SW480 (cell line): ENCODE results near the gene ZNRF3.
A peak's percentile ranks its signal among the peaks of the same experiment; 100 is the strongest.

ENCODE experiments used
- DNase-seq: peaks from one replicate; pipeline ENCODE4 v3.0.0-alpha.2; 2016; ENCODE audit warnings: low spot score

Gene ZNRF3

GRCh38 chr22:28953976-28954880 lies 70.9 kb downstream of the ZNRF3 start:
- DNase-seq, result no peak

- DNase-seq, result peak; percentile 82
These were observed 72.4 kb downstream of the ZNRF3 start for GRCh38 chr22:28955817-28956216.

GRCh38 chr22:28956506-28956905 lies 73.1 kb downstream of the ZNRF3 start:
- DNase-seq, result no peak

GRCh38 chr22:28958611-28959010 lies 75.2 kb downstream of the ZNRF3 start:
- DNase-seq, result no peak

- no peak for DNase-seq
These were observed 78.7 kb downstream of the ZNRF3 start for GRCh38 chr22:28962042-28962554.

- no peak for DNase-seq
These were observed 80.0 kb downstream of the ZNRF3 start for GRCh38 chr22:28963362-28963761.

- no peak for DNase-seq
These were observed 83.8 kb downstream of the ZNRF3 start for GRCh38 chr22:28967163-28967665.

GRCh38 chr22:28967969-28968368 lies 84.6 kb downstream of the ZNRF3 start:
- DNase-seq, result no peak

- DNase-seq, result no peak
These were observed 86.2 kb downstream of the ZNRF3 start for GRCh38 chr22:28969401-28970168.

GRCh38 chr22:28973352-28973751 lies 90.0 kb downstream of the ZNRF3 start:
- DNase-seq, result no peak

GRCh38 chr22:28977060-28977459 lies 93.7 kb downstream of the ZNRF3 start:
- no peak for DNase-seq

- peak; percentile 90 for DNase-seq
These were observed 94.2 kb downstream of the ZNRF3 start for GRCh38 chr22:28977481-28977971.

GRCh38 chr22:28978158-28978557 lies 94.8 kb downstream of the ZNRF3 start:
- peak; percentile 70 for DNase-seq

- DNase-seq, result peak; percentile 63
These were observed 95.8 kb downstream of the ZNRF3 start for GRCh38 chr22:28978863-28979796.

GRCh38 chr22:28980326-28980725 lies 97.0 kb downstream of the ZNRF3 start:
- no peak for DNase-seq

GRCh38 chr22:28981818-28982499 lies 98.6 kb downstream of the ZNRF3 start:
- no peak for DNase-seq

- DNase-seq, result no peak
These were observed 99.8 kb downstream of the ZNRF3 start for GRCh38 chr22:28983190-28983589.

GRCh38 chr22:28983788-28984441 lies 100.5 kb downstream of the ZNRF3 start:
- DNase-seq, result no peak

GRCh38 chr22:28984482-28985158 lies 101.2 kb downstream of the ZNRF3 start:
- no peak for DNase-seq
